22Rv1 (cell line): Measurements from ENCODE around the gene ARSG.

Experiments
- CTCF ChIP-seq: fragments of 450-650 bp; IDR thresholded peaks from 2 replicates; pipeline ENCODE4 v1.5.1; 2017; ENCODE audit warnings: mild to moderate bottlenecking
- ZFX ChIP-seq: fragments of 450-650 bp; IDR thresholded peaks from 2 replicates; pipeline ENCODE4 v1.6.1; 2017; ENCODE audit warnings: antibody characterized with exemption, borderline replicate concordance

- TF ChIP-seq CTCF (no peak), ZFX (no peak)
These were observed 152.7 kb downstream of the ARSG start for GRCh38 chr17:68443972-68444464.
